ENCODE results near the gene FOXP1.

- TF ChIP-seq EP300 (IDR thresholded peaks at IDR 0.05) (no peak), CTCF (IDR thresholded peaks at IDR 0.05) (no peak)
These were observed 358.4 kb downstream of the FOXP1 start for GRCh38 chr3:71225002-71225684.
